Central memory CD8-positive, alpha-beta T cell (primary cell): Measurements from ENCODE around the gene VWA3B.

Source experiments
- ATAC-seq: fragments of 150-1000 bp; cut with Tn5 transposase; replicated peaks from 2 replicates; pipeline ENCODE4 v1.10.0; 2022; ENCODE audit warnings: mild to moderate bottlenecking, moderate FRiP score, moderate number of reproducible peaks; ENCODE audit not compliant: poor library complexity, severe bottlenecking; ENCODE audit errors: extremely low read depth
- DNase-seq, 2 donors: peaks; one replicate each; pipeline ENCODE4 v3.0.0; 2021; ENCODE audit warnings: low spot score in 2 of 2
- H3K27ac Mint-ChIP-seq: one replicate; pipeline ENCODE4 v1.8.0; 2022; ENCODE audit warnings: low read depth, mild to moderate bottlenecking, moderate library complexity, mixed read lengths
- H3K27me3 Mint-ChIP-seq: one replicate; pipeline ENCODE4 v1.8.0; 2022; ENCODE audit warnings: mixed read lengths
- H3K36me3 Mint-ChIP-seq: one replicate; pipeline ENCODE4 v1.8.0; 2022; ENCODE audit warnings: mild to moderate bottlenecking, moderate library complexity, mixed read lengths; ENCODE audit not compliant: insufficient read depth
- H3K4me1 Mint-ChIP-seq: one replicate; pipeline ENCODE4 v1.8.0; 2022; ENCODE audit warnings: mixed read lengths
- H3K4me3 Mint-ChIP-seq: one replicate; pipeline ENCODE4 v1.8.0; 2022; ENCODE audit warnings: mild to moderate bottlenecking, moderate library complexity, mixed read lengths
- H3K9me3 Mint-ChIP-seq: one replicate; pipeline ENCODE4 v1.8.0; 2022; ENCODE audit warnings: mixed read lengths

VWA3B gene

GRCh38 chr2:98356729-98357128 is 269.8 kb downstream of the VWA3B start:
- no peak overlapping the region for H3K27ac Mint-ChIP-seq
- no peaks in the 10 kb centered on the region for H3K4me1 Mint-ChIP-seq
- H3K27me3 Mint-ChIP-seq: peaks cover 34% of the 10 kb centered on the region
- no peak for DNase-seq
- no peak for ATAC-seq
- H3K36me3 Mint-ChIP-seq: no peaks in the 10 kb centered on the region
- H3K9me3 Mint-ChIP-seq: no peaks in the 10 kb centered on the region
- H3K4me3 Mint-ChIP-seq: no peak overlapping the region

- Mint-ChIP-seq H3K36me3 (no peaks in the 10 kb centered on the region), H3K9me3 (no peaks in the 10 kb centered on the region), H3K4me3 (no peak overlapping the region), H3K27me3 (peaks cover 27% of the 10 kb centered on the region), H3K27ac (no peak overlapping the region), H3K4me1 (no peaks in the 10 kb centered on the region)
- ATAC-seq (no peak), DNase-seq (no peak)
Observed at GRCh38 chr2:98357849-98358248, 270.9 kb downstream of the VWA3B start.

GRCh38 chr2:98359986-98360385 is 273.0 kb downstream of the VWA3B start:
- no peaks in the 10 kb centered on the region for H3K4me1 Mint-ChIP-seq
- no peaks in the 10 kb centered on the region for H3K36me3 Mint-ChIP-seq
- no peak overlapping the region for H3K4me3 Mint-ChIP-seq
- peaks cover 39% of the 10 kb centered on the region for H3K27me3 Mint-ChIP-seq
- DNase-seq: no peak
- no peaks in the 10 kb centered on the region for H3K9me3 Mint-ChIP-seq
- no peak overlapping the region for H3K27ac Mint-ChIP-seq
- ATAC-seq: no peak
